Parathyroid adenoma (tissue), 2 donors: ENCODE data around the gene TMPRSS6.

Source experiments
- H2AFZ ChIP-seq: fragments of 300-600 bp; sonication (generic); one replicate; pipeline ENCODE4 v1.7.0; 2017; ENCODE audit warnings: antibody characterized with exemption, mild to moderate bottlenecking
- H3K27ac ChIP-seq: fragments of 300-600 bp; sonication (generic); one replicate; pipeline ENCODE4 v1.7.0; 2017
- H3K27me3 ChIP-seq: fragments of 300-600 bp; sonication (generic); one replicate; pipeline ENCODE4 v1.7.0; 2017; ENCODE audit warnings: low read length; ENCODE audit not compliant: control insufficient read depth, insufficient read depth
- H3K36me3 ChIP-seq: fragments of 300-600 bp; sonication (generic); one replicate; pipeline ENCODE4 v1.7.0; 2017; ENCODE audit warnings: low read length; ENCODE audit not compliant: control insufficient read depth, insufficient read depth
- H3K4me1 ChIP-seq: fragments of 300-600 bp; sonication (generic); one replicate; pipeline ENCODE4 v1.7.0; 2017; ENCODE audit warnings: control low read depth
- H3K4me2 ChIP-seq: fragments of 300-600 bp; sonication (generic); one replicate; pipeline ENCODE4 v1.7.0; 2017; ENCODE audit warnings: low read length
- H3K4me3 ChIP-seq: fragments of 300-600 bp; sonication (generic); one replicate; pipeline ENCODE4 v1.7.0; 2017; ENCODE audit warnings: low read depth, low read length
- H3K79me2 ChIP-seq: fragments of 300-600 bp; sonication (generic); one replicate; pipeline ENCODE4 v1.7.0; 2017; ENCODE audit warnings: control low read depth
- H3K9ac ChIP-seq: fragments of 300-600 bp; sonication (generic); one replicate; pipeline ENCODE4 v1.7.0; 2017; ENCODE audit warnings: mild to moderate bottlenecking
- H3K9me3 ChIP-seq: fragments of 300-600 bp; sonication (generic); one replicate; pipeline ENCODE4 v1.7.0; 2017; ENCODE audit warnings: low read length; ENCODE audit not compliant: control insufficient read depth
- TF ChIP-seq, protein P1 (sequence below): fragments of 300-600 bp; sonication (generic); IDR thresholded peaks from one replicate; pipeline ENCODE4 v1.7.0; 2017; ENCODE audit warnings: antibody characterized with exemption, mild to moderate bottlenecking
- donor health status: primary hyperparathyroidism.

TMPRSS6 gene

DNA sequence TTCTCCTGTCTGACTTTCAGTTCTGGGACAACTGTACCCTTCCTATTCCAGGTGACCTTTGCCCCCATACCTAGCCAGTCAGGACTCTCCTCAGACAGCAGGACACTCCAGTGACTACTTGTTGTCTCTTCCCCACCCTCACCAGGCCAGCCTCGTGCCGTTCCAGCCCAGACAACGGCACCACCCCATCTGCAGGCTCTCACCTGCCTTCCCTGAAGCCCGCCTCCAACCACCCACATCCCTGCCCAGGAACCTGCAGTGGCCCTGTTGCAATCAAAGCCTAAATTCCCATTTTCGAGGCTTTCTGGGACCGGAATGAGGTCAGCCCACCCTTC, 36.5 kb upstream of the TMPRSS6 start:
- TF ChIP-seq, protein P1, sequence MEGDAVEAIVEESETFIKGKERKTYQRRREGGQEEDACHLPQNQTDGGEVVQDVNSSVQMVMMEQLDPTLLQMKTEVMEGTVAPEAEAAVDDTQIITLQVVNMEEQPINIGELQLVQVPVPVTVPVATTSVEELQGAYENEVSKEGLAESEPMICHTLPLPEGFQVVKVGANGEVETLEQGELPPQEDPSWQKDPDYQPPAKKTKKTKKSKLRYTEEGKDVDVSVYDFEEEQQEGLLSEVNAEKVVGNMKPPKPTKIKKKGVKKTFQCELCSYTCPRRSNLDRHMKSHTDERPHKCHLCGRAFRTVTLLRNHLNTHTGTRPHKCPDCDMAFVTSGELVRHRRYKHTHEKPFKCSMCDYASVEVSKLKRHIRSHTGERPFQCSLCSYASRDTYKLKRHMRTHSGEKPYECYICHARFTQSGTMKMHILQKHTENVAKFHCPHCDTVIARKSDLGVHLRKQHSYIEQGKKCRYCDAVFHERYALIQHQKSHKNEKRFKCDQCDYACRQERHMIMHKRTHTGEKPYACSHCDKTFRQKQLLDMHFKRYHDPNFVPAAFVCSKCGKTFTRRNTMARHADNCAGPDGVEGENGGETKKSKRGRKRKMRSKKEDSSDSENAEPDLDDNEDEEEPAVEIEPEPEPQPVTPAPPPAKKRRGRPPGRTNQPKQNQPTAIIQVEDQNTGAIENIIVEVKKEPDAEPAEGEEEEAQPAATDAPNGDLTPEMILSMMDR: no peak
- Histone ChIP-seq H3K4me2 (no peak overlapping the region), H3K4me1 (no peaks in the 10 kb centered on the region), H3K9ac (no peak overlapping the region), H3K4me3 (no peak overlapping the region), H3K27me3 (no peaks in the 10 kb centered on the region), H2AFZ (no peak overlapping the region), H3K9me3 (no peaks in the 10 kb centered on the region), H3K27ac (no peak overlapping the region), H3K79me2 (no peaks in the 10 kb centered on the region), H3K36me3 (no peaks in the 10 kb centered on the region)

DNA sequence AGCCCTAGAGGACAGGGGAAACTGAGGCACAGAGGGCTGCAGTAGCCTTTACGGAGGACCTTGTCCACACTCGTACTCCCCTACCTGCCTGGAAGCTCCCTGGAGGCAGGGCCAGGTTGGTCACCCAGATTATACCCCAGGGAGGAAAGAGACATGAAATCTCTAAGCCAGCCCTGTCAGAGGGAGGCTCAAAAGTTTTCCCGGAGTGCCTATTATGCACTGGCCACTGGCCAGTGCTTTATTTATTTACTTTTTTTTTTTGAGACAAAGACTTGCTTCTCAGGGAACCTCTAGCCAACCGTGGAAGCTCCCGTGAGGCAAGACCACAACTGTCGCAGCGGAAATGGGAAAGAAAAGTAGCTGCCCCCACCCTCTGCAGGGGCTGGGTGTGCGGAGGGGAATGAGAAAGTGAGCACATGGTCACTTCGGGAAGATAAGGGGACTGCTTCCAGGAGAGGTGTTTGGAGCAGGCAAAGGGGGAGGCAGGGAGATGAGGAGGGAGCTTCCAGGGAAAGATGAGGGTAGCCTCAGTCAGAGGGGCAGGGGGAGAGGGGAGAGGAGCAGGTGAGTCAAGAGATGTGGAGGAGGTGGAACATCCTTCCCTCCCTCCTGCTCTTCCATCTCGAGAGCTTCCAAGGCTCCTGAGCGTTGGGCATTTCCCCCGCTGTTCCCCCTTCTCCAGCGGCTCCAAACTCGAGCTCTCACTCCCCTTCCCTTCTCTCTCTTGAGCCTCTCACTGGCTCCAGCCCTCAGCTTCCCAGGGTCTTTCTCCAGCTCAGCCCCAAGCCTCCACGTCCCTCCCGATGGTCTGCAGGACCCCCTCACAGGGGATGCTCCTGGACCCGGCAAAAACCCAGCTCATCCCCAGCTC, 35.9 kb upstream of the TMPRSS6 start:
- TF ChIP-seq, protein P1: no peak
- Histone ChIP-seq H3K4me1 (no peaks in the 10 kb centered on the region), H3K36me3 (no peaks in the 10 kb centered on the region), H3K9me3 (no peaks in the 10 kb centered on the region), H3K9ac (no peak overlapping the region), H3K4me2 (no peak overlapping the region), H3K27ac (no peak overlapping the region), H3K79me2 (no peaks in the 10 kb centered on the region), H2AFZ (no peak overlapping the region), H3K27me3 (no peaks in the 10 kb centered on the region), H3K4me3 (no peak overlapping the region)

DNA sequence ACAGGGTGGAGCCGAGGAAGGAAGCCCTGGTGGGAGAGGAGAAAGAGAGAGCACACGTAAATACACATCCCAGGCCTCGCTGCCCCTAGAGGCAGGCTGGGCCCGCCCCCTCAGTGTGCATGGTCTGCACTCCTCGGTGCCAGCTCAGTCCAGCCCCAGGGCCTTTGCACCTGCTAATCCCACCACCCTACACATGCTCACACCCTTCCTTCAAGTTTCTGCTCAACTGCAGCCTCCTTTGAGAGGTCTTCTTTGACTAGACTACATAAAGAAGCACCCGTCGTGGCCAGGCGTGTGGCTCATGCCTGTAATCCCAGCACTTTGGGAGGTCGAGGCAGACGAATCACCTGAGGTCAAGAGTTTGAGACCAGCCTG, 34.7 kb upstream of the TMPRSS6 start:
- no peaks in the 10 kb centered on the region for H3K4me1 ChIP-seq
- no peaks in the 10 kb centered on the region for H3K79me2 ChIP-seq
- no peak overlapping the region for H2AFZ ChIP-seq
- no peak overlapping the region for H3K4me2 ChIP-seq
- H3K27ac ChIP-seq: no peak overlapping the region
- no peaks in the 10 kb centered on the region for H3K36me3 ChIP-seq
- H3K9me3 ChIP-seq: no peaks in the 10 kb centered on the region
- no peaks in the 10 kb centered on the region for H3K27me3 ChIP-seq
- TF ChIP-seq, protein P1: no peak
- H3K4me3 ChIP-seq: no peak overlapping the region
- no peak overlapping the region for H3K9ac ChIP-seq

DNA sequence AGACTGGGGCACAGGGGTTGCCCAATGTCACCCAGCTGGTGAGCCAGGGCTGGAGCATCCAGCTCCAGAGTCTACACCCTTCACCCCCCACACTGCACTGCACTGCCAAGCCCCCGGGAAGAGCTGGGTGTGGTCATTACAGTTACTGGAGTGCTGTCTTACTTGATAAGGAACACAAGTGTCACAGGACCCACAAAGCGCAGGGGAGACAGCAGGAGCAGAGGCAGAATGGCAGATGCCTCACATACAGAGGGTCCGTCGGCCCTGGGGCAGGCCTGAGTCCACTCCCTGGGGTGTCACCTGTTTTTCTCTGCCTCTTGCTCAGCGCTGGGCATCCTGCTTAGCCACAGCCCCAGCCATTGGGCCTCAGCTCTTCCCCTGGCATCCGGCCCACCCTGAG, 32.5 kb upstream of the TMPRSS6 start:
- no peaks in the 10 kb centered on the region for H3K36me3 ChIP-seq
- H3K9me3 ChIP-seq: no peaks in the 10 kb centered on the region
- H3K4me2 ChIP-seq: no peak overlapping the region
- no peak overlapping the region for H3K4me3 ChIP-seq
- no peaks in the 10 kb centered on the region for H3K79me2 ChIP-seq
- H3K27ac ChIP-seq: no peak overlapping the region
- TF ChIP-seq, protein P1: no peak
- no peak overlapping the region for H2AFZ ChIP-seq
- no peak overlapping the region for H3K9ac ChIP-seq
- no peaks in the 10 kb centered on the region for H3K27me3 ChIP-seq
- no peaks in the 10 kb centered on the region for H3K4me1 ChIP-seq

DNA sequence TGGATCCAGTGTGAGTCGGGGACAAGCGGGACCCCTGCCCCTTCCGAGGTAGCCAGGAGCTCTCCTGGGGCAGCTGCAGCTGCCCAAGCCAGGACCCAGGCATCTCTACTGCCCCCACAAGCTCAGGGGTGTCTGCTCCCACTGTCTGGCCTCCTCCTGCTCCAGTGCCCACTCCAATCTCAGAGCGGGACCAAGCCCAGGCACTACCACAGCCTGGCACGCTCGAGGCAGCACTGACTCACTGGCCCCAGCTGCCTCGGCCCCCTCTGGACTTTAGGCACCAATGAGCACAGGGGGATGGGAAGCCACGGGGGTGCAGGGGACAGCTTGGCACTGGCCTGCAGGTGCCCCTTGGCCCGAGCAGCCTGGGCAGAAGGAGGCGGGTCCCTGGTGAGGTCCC, 32.0 kb upstream of the TMPRSS6 start:
- no peaks in the 10 kb centered on the region for H3K27me3 ChIP-seq
- TF ChIP-seq, protein P1: no peak
- H2AFZ ChIP-seq: no peak overlapping the region
- no peaks in the 10 kb centered on the region for H3K79me2 ChIP-seq
- H3K4me2 ChIP-seq: no peak overlapping the region
- no peaks in the 10 kb centered on the region for H3K9me3 ChIP-seq
- H3K9ac ChIP-seq: no peak overlapping the region
- H3K27ac ChIP-seq: no peak overlapping the region
- H3K4me1 ChIP-seq: no peaks in the 10 kb centered on the region
- H3K36me3 ChIP-seq: no peaks in the 10 kb centered on the region
- no peak overlapping the region for H3K4me3 ChIP-seq
